ENCODE data around the gene PGP.

PGP gene

GRCh38 chr16:2206780-2207433, 7.7 kb downstream of the PGP start:
- Histone ChIP-seq H4K20me1 (ENCODE audit: low read depth, low read length) (no peaks in the 10 kb centered on the region), H3K9me2 (replicated peaks; ENCODE audit: insufficient read depth, low read length) (no peaks in the 10 kb centered on the region), H3K9ac (ENCODE audit: low read length) (peak overlapping the region; percentile 90), H3K9me3 (ENCODE audit: insufficient read depth, low read length) (no peaks in the 10 kb centered on the region), H3K79me2 (ENCODE audit: insufficient read depth, low read length) (peaks cover 8% of the 10 kb centered on the region; the same call in 1 of the 2 replicates), H3K27ac (ENCODE audit: low read depth, low read length) (peak overlapping the region; percentile 74; the same call in 1 of the 2 replicates), H3K4me3 (ENCODE audit: insufficient read depth, low read length, poor library complexity, severe bottlenecking) (peak overlapping the region; percentile 86), H3F3A (ENCODE audit: insufficient read depth) (peaks cover 3% of the 10 kb centered on the region; the same call in 1 of the 2 replicates), H3K27me3 (ENCODE audit: low read length) (no peaks in the 10 kb centered on the region), H2AFZ (ENCODE audit: low read depth, low read length, severe bottlenecking) (no peak overlapping the region), H3K36me3 (ENCODE audit: low read length) (no peaks in the 10 kb centered on the region), H3K4me2 (ENCODE audit: low read depth, low read length, poor library complexity, severe bottlenecking) (peak overlapping the region; percentile 79)
- no peak for TF ChIP-seq EZH2phosphoT487 (conservative IDR thresholded peaks at IDR 0.05; ENCODE audit: low read length)

DNA sequence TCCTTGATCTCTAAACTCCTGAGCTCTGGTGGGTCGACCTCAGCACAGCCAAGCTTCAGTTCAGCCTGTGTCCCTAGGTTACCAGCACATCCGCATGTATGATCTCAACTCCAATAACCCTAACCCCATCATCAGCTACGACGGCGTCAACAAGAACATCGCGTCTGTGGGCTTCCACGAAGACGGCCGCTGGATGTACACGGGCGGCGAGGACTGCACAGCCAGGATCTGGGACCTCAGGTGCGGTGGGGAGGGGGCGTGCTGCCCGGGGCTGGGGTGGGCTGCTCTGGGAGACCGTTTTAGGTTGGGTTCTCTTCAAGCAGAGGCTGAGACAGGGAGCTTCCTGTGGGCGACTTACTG, 8.2 kb downstream of the PGP start:
- Histone ChIP-seq H3K36me3 (ENCODE audit: low read length) (no peaks in the 10 kb centered on the region), H3K9me2 (replicated peaks; ENCODE audit: insufficient read depth, low read length) (no peaks in the 10 kb centered on the region), H4K20me1 (ENCODE audit: low read depth, low read length) (no peaks in the 10 kb centered on the region), H3K27ac (ENCODE audit: low read depth, low read length) (peak overlapping the region; percentile 74), H3K79me2 (ENCODE audit: insufficient read depth, low read length) (peaks cover 8% of the 10 kb centered on the region; the same call in 1 of the 2 replicates), H3F3A (ENCODE audit: insufficient read depth) (peaks cover 3% of the 10 kb centered on the region; the same call in 1 of the 2 replicates), H3K4me2 (ENCODE audit: low read depth, low read length, poor library complexity, severe bottlenecking) (peak overlapping the region; percentile 79), H3K9ac (ENCODE audit: low read length) (peak overlapping the region; percentile 90), H3K27me3 (ENCODE audit: low read length) (no peaks in the 10 kb centered on the region), H3K9me3 (ENCODE audit: insufficient read depth, low read length) (no peaks in the 10 kb centered on the region), H3K4me3 (ENCODE audit: insufficient read depth, low read length, poor library complexity, severe bottlenecking) (peak overlapping the region; percentile 86), H2AFZ (ENCODE audit: low read depth, low read length, severe bottlenecking) (no peak overlapping the region)
- no peak for TF ChIP-seq CTCF (IDR thresholded peaks at IDR 0.05; ENCODE audit: insufficient read depth, low read length, poor library complexity, severe bottlenecking)

DNA sequence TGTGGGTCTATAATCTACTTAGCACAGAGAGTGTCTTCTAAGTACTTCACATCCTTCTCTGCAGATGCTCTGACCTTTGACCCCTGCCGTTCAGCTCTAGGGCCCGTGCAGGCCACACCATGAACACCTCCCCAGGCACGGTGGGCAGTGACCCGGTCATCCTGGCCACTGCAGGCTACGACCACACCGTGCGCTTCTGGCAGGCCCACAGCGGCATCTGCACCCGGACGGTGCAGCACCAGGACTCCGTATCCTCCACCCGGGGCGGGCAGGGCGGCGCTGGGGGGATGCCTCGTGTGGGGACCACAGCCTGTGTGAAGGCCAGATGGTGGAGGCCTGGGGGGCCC, 8.7 kb downstream of the PGP start:
- no peak for TF ChIP-seq CTCF (IDR thresholded peaks at IDR 0.05; ENCODE audit: insufficient read depth, low read length, poor library complexity, severe bottlenecking)
- TF ChIP-seq EZH2phosphoT487 (conservative IDR thresholded peaks at IDR 0.05; ENCODE audit: low read length): no peak
- H3K36me3 ChIP-seq (ENCODE audit: low read length): no peaks in the 10 kb centered on the region
- H3K4me3 ChIP-seq (ENCODE audit: insufficient read depth, low read length, poor library complexity, severe bottlenecking): peak overlapping the region; percentile 86
- H3K9me2 ChIP-seq (replicated peaks; ENCODE audit: insufficient read depth, low read length): no peaks in the 10 kb centered on the region
- peak overlapping the region; percentile 9 for H2AFZ ChIP-seq (ENCODE audit: low read depth, low read length, severe bottlenecking)
- H3K27ac ChIP-seq (ENCODE audit: low read depth, low read length): peak overlapping the region; percentile 74
- no peaks in the 10 kb centered on the region for H3K27me3 ChIP-seq (ENCODE audit: low read length)
- peaks cover 8% of the 10 kb centered on the region; the same call in 1 of the 2 replicates for H3K79me2 ChIP-seq (ENCODE audit: insufficient read depth, low read length)
- H3K9me3 ChIP-seq (ENCODE audit: insufficient read depth, low read length): no peaks in the 10 kb centered on the region
- H4K20me1 ChIP-seq (ENCODE audit: low read depth, low read length): no peaks in the 10 kb centered on the region
- H3F3A ChIP-seq (ENCODE audit: insufficient read depth): no peaks in the 10 kb centered on the region
- peak overlapping the region; percentile 90 for H3K9ac ChIP-seq (ENCODE audit: low read length)
- H3K4me2 ChIP-seq (ENCODE audit: low read depth, low read length, poor library complexity, severe bottlenecking): peak overlapping the region; percentile 79
